EL (cell line): ENCODE measurements around the gene CHRNA4.
"Not testable (repeated sequence)": the region's sequence is repeated elsewhere in the genome, so short reads cannot be mapped to it uniquely, and the experiment has no call there.

Source experiments
- DNase-seq: peaks from one replicate; pipeline ENCODE4 v3.0.0-alpha.2; 2016

Gene CHRNA4

GRCh38 chr20:63397155-63397843 lies 36.1 kb upstream of the CHRNA4 start:
- no peak for DNase-seq

- DNase-seq, result no peak
These were observed 35.2 kb upstream of the CHRNA4 start for GRCh38 chr20:63396300-63396699.

GRCh38 chr20:63395723-63396122 lies 34.6 kb upstream of the CHRNA4 start:
- DNase-seq, result no peak

- no peak for DNase-seq
These were observed 33.8 kb upstream of the CHRNA4 start for GRCh38 chr20:63394920-63395455.

- DNase-seq, result peak; percentile 18
These were observed 33.1 kb upstream of the CHRNA4 start for GRCh38 chr20:63394069-63394919.

- DNase-seq, result no peak
These were observed 32.4 kb upstream of the CHRNA4 start for GRCh38 chr20:63393566-63393965.

- DNase-seq, result no peak
These were observed 31.6 kb upstream of the CHRNA4 start for GRCh38 chr20:63392465-63393365.

GRCh38 chr20:63387917-63388316 lies 26.8 kb upstream of the CHRNA4 start:
- DNase-seq, result no peak

GRCh38 chr20:63387393-63387792 lies 26.2 kb upstream of the CHRNA4 start:
- no peak for DNase-seq

- no peak for DNase-seq
These were observed 25.3 kb upstream of the CHRNA4 start for GRCh38 chr20:63386491-63386890.

- no peak for DNase-seq
These were observed 24.7 kb upstream of the CHRNA4 start for GRCh38 chr20:63385819-63386218.

- no peak for DNase-seq
These were observed 23.2 kb upstream of the CHRNA4 start for GRCh38 chr20:63384336-63384735.

- DNase-seq, result no peak
These were observed 22.4 kb upstream of the CHRNA4 start for GRCh38 chr20:63383556-63383955.

- no peak for DNase-seq
These were observed 21.6 kb upstream of the CHRNA4 start for GRCh38 chr20:63382551-63383300.

GRCh38 chr20:63381781-63382431 lies 20.8 kb upstream of the CHRNA4 start:
- DNase-seq, result no peak

GRCh38 chr20:63380346-63380870 lies 19.3 kb upstream of the CHRNA4 start:
- no peak for DNase-seq

- DNase-seq, result not testable (repeated sequence)
These were observed 18.7 kb upstream of the CHRNA4 start for GRCh38 chr20:63379872-63380271.

- no peak for DNase-seq
These were observed 18.1 kb upstream of the CHRNA4 start for GRCh38 chr20:63379296-63379695.

- no peak for DNase-seq
These were observed 17.5 kb upstream of the CHRNA4 start for GRCh38 chr20:63378626-63379025.

- no peak for DNase-seq
These were observed 16.8 kb upstream of the CHRNA4 start for GRCh38 chr20:63377951-63378381.

GRCh38 chr20:63377256-63377941 lies 16.2 kb upstream of the CHRNA4 start:
- DNase-seq, result no peak
